Neural progenitor cell (in vitro differentiated cells): Measurements from ENCODE around the gene PARP3.

ENCODE experiments used
- EZH2phosphoT487 ChIP-seq: fragments of 200-600 bp; sonication (generic); IDR thresholded peaks from 2 replicates; pipeline ENCODE4 v1.6.1; 2017; ENCODE audit warnings: antibody characterized with exemption
- TF ChIP-seq, protein P1 (sequence below): fragments of 200-600 bp; sonication (generic); IDR thresholded peaks from 2 replicates; pipeline ENCODE4 v1.5.1; 2017; ENCODE audit warnings: antibody characterized with exemption, mild to moderate bottlenecking

DNA sequence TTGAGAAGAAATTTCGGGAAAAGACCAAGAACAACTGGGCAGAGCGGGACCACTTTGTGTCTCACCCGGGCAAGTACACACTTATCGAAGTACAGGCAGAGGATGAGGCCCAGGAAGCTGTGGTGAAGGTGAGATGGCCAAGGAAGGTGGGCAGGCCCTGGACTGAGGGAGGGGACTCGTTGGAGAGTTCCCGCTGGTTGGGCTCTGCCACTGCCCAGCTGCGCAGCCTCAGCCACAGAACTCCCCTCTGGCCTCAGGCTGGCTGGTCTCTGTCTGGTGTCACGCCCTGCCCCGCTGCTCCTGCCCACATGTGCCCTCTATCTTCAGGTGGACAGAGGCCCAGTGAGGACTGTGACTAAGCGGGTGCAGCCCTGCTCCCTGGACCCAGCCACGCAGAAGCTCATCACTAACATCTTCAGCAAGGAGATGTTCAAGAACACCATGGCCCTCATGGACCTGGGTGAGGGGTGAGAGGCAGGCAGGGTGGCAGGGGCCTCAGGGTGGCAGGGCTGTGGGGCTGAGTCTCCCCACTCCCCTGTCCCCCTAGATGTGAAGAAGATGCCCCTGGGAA lies 2.4 kb downstream of the PARP3 start:
- TF ChIP-seq, protein P1, sequence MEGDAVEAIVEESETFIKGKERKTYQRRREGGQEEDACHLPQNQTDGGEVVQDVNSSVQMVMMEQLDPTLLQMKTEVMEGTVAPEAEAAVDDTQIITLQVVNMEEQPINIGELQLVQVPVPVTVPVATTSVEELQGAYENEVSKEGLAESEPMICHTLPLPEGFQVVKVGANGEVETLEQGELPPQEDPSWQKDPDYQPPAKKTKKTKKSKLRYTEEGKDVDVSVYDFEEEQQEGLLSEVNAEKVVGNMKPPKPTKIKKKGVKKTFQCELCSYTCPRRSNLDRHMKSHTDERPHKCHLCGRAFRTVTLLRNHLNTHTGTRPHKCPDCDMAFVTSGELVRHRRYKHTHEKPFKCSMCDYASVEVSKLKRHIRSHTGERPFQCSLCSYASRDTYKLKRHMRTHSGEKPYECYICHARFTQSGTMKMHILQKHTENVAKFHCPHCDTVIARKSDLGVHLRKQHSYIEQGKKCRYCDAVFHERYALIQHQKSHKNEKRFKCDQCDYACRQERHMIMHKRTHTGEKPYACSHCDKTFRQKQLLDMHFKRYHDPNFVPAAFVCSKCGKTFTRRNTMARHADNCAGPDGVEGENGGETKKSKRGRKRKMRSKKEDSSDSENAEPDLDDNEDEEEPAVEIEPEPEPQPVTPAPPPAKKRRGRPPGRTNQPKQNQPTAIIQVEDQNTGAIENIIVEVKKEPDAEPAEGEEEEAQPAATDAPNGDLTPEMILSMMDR, result no peak
- TF ChIP-seq EZH2phosphoT487, result no peak
